Adrenal gland (tissue), 5 donors: Measurements from ENCODE around the gene TMEM17.

Experiments used
- CTCF ChIP-seq, 6 experiments: fragments of 450-650 bp in 4 of 6; fragments of 200-600 bp in 2 of 6; sonication (generic) in 1 of 6; IDR thresholded peaks; 1 replicate in 5 of 6; 2 replicates in 1 of 6; pipeline versions ENCODE4 v1.5.1 to v1.8.0; 2016 to 2021; ENCODE audit warnings: antibody characterized with exemption in 6 of 6, mild to moderate bottlenecking in 2 of 6, moderate library complexity in 1 of 6
- POLR2A ChIP-seq, 2 donors: fragments of 450-650 bp; IDR thresholded peaks; one replicate each; pipeline ENCODE4 v1.6.1; 2017; ENCODE audit warnings: antibody characterized with exemption in 2 of 2, mild to moderate bottlenecking in 2 of 2, moderate library complexity in 1 of 2
- donor health status: DM: no; HTN: no; CAD: no.

- TF ChIP-seq POLR2A (IDR thresholded peaks at IDR 0.05) (no peak), CTCF (IDR thresholded peaks at IDR 0.05) (no peak)
Measured at GRCh38 chr2:62537814-62538213, 31.8 kb upstream of the TMEM17 start.
